PC-3 (cell line): ENCODE data around the gene CACNA1A.

Experiments
- CTCF ChIP-seq: fragments of 300-600 bp; sonication (generic); conservative IDR thresholded peaks from 2 replicates; pipeline ENCODE4 v1.5.1; 2017; ENCODE audit warnings: antibody characterized with exemption, low read depth, mild to moderate bottlenecking, low read length
- EZH2 ChIP-seq: fragments of 300-600 bp; sonication (generic); IDR thresholded peaks from one replicate; pipeline ENCODE4 v1.6.1; 2017; ENCODE audit warnings: antibody characterized with exemption, mild to moderate bottlenecking, low read length; ENCODE audit not compliant: unreplicated experiment

GRCh38 chr19:13169769-13170168 is 336.5 kb downstream of the CACNA1A start:
- no peak for TF ChIP-seq EZH2
- TF ChIP-seq CTCF: no peak
